ENCODE data around the gene ZNRF4.

ZNRF4 gene

GRCh38 chr19:5444431-5444830 is 10.8 kb upstream of the ZNRF4 start:
- FAIRE-seq, result no peak

GRCh38 chr19:5445071-5445470 is 10.1 kb upstream of the ZNRF4 start:
- no peak for FAIRE-seq

DNA sequence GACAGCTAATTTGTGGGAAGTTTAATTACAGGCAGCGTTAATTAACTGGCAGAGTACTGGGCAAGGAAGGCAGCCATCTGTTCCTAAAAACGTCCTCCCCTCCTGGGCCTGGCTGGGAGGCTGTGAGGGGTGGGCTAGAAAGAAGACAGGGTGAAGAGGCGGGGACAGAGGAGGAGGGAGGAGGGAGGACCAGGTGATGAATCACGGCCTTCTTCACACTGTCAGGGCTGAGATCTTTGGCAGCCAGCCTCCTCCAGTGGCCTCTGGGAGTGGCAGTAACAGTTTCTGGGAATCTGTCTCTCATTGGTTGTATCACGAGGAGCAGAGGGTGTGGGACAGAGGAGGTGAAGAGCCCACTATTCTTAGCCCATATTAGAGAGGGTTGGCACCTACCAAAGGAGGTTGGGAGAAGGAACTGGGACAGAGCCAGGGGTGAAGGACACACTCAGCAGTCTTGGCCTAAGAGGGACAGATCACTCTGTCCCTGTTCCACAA is 9.6 kb upstream of the ZNRF4 start:
- no peak for FAIRE-seq

DNA sequence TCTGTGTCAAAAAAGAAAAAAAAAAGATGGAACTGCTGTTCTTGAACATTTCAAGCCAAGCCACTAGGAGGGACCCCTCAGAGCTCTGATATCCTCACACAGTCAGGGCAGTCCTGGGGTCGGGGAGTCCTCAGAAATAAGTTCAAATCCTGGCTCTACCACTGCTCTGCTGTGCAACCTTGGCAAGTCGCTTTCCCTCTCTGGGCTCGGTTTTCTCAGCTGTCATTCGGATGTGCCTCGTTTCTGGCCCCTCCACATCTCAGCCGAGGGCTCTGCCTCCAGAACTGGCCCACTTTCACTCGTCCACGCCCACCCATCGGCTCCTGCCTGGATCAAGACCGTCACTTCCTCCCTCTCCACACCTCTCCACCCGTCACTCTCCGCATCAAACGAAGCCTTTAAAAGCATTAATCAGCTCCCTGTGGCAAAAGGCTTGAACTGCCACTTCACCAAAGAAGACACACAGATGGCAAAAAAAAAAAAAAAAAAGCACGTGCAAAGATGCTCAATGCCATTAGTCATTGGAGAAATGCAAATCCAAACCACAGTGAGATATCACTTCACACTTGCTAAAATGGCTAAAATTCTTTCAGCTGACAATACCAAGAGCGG is 7.4 kb upstream of the ZNRF4 start:
- no peak for FAIRE-seq

- no peak for FAIRE-seq
These were observed 6.8 kb upstream of the ZNRF4 start for GRCh38 chr19:5448374-5448773.

- FAIRE-seq, result no peak
These were observed 4.6 kb upstream of the ZNRF4 start for GRCh38 chr19:5450482-5451126.

- no peak for FAIRE-seq
These were observed 3.7 kb upstream of the ZNRF4 start for GRCh38 chr19:5451494-5451893.

DNA sequence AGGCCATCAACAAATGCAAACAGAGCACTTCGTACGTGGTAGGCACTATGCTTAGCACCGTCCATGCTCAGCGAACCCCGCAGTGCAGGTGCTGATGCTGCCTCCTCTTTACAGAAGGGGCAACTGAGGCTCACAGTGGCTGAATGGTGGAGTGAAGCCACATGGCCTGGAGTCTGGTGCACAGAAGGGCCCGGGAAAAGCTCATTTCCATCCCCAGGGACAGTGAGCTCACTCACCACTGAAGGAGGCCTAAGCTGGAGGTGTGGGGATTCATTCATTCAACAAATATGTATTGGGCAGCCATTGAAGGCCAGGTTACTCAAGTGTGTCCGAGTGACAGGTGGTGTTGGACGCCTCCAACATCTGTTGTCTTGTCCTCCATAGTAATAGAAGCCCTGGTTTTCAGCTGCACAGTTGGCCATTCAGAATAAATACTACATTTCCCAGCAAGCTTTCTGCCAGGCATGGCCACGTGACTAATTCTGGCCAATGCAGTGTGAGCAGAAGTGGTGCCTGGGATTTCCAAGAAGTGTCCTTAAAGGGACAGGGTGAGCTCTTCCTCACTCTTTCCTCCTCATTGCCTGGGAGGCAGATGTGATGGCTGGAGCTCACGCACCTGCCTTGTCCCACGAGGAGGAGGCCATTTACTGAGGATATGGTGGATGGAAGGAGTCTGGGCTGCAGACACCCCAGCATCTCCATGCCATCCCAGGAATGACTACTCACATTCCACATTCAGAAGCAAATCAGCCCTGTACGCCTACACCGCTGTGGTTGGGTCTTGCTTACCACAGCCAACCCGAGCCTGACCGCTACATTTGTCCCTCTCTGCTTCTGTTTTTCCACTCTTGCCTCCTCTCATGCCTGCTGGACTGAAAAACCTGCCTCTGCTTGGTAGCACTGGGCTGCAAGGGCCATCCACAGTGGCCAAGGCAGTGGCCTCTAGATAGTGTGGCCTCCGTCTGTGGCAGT is 2.3 kb upstream of the ZNRF4 start:
- FAIRE-seq, result no peak

DNA sequence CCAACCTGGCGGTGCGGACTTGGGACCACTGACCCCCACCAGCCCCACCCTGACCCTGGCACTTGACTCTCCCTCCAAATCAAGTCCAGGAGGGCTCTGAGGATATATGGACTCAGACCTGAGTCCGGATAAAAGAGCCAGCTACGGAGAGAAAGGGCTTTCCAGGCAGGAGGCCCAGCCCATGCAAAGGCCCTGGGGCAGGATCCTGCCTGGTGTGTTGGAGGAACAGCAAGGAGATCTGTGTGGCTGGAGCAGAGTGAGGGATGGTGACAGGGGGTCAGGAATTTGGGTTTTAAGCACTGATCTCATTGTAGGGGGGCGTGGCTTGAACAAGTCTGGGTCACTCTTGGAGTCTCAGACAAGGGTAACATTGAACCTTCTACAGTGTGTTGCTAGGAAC is 474 bp upstream of the ZNRF4 start:
- no peak for FAIRE-seq

- no peak for FAIRE-seq
These were observed 1.1 kb downstream of the ZNRF4 start for GRCh38 chr19:5456130-5456840.

GRCh38 chr19:5456841-5457200 is 1.6 kb downstream of the ZNRF4 start:
- FAIRE-seq, result no peak

DNA sequence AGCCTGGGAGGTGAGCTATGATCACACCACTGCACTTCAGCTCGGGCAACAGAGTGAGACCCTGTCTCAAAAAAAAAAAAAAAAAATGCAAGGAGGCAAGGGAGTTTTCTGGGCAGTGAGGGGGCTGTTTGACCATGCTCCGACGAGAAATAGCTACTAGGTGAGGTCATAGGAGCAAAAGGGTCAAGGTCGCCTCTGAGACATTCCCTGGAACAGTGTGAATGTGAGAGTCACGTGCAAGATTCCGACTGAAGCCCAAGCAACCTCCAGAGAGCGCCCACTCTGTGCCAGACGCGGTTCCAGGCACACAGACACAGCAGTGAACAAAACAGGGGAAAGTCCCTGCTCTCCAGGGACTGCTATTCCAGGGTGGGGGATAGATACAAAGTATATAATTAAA is 2.5 kb downstream of the ZNRF4 start:
- no peak for FAIRE-seq

GRCh38 chr19:5458420-5458819 is 3.2 kb downstream of the ZNRF4 start:
- FAIRE-seq, result no peak

- FAIRE-seq, result no peak
These were observed 4.1 kb downstream of the ZNRF4 start for GRCh38 chr19:5459360-5459759.

- no peak for FAIRE-seq
These were observed 5.5 kb downstream of the ZNRF4 start for GRCh38 chr19:5460748-5461147.

DNA sequence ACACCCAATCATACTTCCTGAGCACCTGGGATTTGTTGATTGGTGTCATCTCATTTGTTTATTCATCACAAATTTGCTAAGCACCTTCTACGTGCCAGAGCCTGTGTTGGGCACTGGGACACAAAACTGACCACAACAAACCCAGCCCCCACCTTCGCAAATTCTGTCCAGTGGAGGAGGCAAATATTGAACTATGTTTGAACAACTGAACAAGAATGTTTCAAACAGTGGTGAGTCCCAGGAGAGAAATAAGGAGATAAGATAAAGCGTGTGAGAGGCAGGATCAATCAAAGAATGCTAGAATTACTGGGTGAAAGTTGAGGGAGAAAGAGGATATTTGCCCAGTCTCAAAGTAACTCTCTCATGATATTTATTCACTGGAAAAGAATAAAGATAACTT is 8.7 kb downstream of the ZNRF4 start:
- FAIRE-seq, result no peak

- FAIRE-seq, result no peak
These were observed 10.9 kb downstream of the ZNRF4 start for GRCh38 chr19:5466072-5466471.

GRCh38 chr19:5466814-5467291 is 11.6 kb downstream of the ZNRF4 start:
- FAIRE-seq, result no peak

GRCh38 chr19:5470264-5470671 is 15.1 kb downstream of the ZNRF4 start:
- no peak for FAIRE-seq

DNA sequence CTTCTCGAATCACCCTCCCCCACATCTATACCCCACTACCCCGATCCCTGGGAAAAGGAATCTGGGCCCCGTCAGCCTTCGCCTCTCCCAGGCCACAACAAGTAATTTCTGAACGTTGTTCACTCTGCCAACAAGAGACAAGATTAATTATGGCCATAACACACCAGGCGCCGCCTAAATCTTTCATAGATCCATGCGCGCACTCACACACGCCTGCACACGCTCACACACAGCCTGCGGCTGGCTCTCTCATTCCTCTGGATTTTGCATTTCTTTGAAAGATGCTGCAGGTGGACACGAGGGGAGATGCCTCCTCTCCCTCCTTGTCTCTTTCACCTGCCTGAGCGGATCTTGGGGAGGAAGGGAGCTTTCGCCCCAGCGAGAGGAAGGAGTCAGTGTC is 17.1 kb downstream of the ZNRF4 start:
- no peak for FAIRE-seq

DNA sequence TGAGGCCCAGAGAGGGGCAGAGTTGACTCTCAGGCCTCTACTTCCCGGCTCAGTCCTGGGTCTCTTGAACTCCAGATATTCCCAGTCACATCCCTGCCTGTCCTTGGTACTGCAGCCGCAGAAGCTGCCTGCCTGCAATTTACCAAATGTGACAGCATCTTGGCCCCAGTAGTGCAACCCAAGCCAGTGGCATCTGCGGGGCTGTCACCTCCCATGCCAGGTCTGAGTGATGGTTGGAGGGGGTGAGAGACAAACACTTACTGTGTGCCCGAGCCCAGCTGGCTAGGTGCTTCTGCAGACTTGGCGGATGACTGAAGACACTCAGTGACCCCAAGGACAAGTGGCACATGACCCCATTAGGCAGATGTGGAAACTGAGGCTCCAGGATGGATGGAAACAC is 18.4 kb downstream of the ZNRF4 start:
- no peak for FAIRE-seq

DNA sequence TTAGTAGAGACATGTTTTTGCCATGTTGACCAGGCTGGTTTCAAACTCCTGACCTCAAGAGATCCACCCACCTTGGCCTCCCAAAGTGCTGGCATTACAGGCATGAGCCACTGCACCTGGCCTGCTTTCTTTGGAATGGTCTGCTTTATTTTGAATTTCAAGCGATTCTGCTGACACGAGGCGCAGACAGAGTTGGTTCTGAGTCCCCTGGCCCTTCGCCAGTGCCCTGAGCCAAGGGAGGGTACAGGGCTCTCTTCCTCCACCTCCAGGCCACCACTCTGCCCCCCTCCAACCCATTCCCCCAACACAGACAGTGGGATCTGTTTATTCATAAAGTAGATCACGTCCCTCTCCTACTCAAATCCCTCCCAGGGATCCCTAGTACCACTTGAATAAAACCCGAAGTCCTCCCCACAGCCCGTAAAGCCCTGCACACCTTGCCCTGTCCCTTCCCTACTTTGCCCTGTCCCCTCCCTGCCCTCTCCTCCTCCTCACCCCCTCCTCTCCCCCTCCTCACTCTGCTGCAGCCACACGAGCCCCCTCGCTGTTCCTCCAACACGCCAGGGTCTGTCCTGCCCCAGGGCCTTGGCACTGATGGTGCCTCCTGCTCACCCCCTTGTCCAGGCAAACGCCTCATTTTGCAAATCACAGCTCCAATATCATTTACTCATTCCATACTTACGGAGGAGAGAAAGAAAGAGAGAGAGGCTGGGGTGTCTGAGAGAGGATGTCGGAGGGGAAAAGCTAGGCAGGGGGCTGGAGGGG is 22.4 kb downstream of the ZNRF4 start:
- FAIRE-seq, result no peak

All from islet of Langerhans (tissue), 1 donor.